Daoy (cell line): Measurements from ENCODE around the gene ADGRV1. TPM values are rescaled to one million over a fixed set of nuclear protein-coding genes. Genes with fewer than 3 reads are reported as not detected.

Source experiments
- DNase-seq: peaks from one replicate; pipeline ENCODE4 v3.0.0-alpha.2; 2015; ENCODE audit warnings: low read depth
- total RNA-seq: library from RNA; depleted of rRNA; stranded (reverse); fragments of >200 nt; shearing (Covaris generic); gene quantifications from 2 replicates; pipeline ENCODE4 v1.2.3, GENCODE V29; 2014

Gene ADGRV1
- total RNA-seq, 1 experiment from 2014 or later: 10.6 TPM

GRCh38 chr5:91135475-91136248 lies 577.1 kb downstream of the ADGRV1 start:
- DNase-seq: no peak

- peak; percentile 49 for DNase-seq
Observed at GRCh38 chr5:91136271-91136670, 577.7 kb downstream of the ADGRV1 start.

GRCh38 chr5:91137647-91138046 lies 579.0 kb downstream of the ADGRV1 start:
- no peak for DNase-seq

- DNase-seq: no peak
Observed at GRCh38 chr5:91139572-91140200, 581.1 kb downstream of the ADGRV1 start.

- DNase-seq: no peak
Observed at GRCh38 chr5:91140657-91141056, 582.1 kb downstream of the ADGRV1 start.

- DNase-seq: no peak
Observed at GRCh38 chr5:91141642-91142041, 583.0 kb downstream of the ADGRV1 start.

GRCh38 chr5:91142386-91142785 lies 583.8 kb downstream of the ADGRV1 start:
- no peak for DNase-seq

- no peak for DNase-seq
Observed at GRCh38 chr5:91142819-91143218, 584.2 kb downstream of the ADGRV1 start.

- DNase-seq: no peak
Observed at GRCh38 chr5:91143840-91144239, 585.2 kb downstream of the ADGRV1 start.

GRCh38 chr5:91144491-91145332 lies 586.1 kb downstream of the ADGRV1 start:
- DNase-seq: no peak

- DNase-seq: no peak
Observed at GRCh38 chr5:91145333-91145620, 586.7 kb downstream of the ADGRV1 start.

GRCh38 chr5:91146230-91146629 lies 587.6 kb downstream of the ADGRV1 start:
- DNase-seq: no peak

GRCh38 chr5:91146905-91147600 lies 588.5 kb downstream of the ADGRV1 start:
- DNase-seq: no peak

- DNase-seq: no peak
Observed at GRCh38 chr5:91150234-91150633, 591.6 kb downstream of the ADGRV1 start.

GRCh38 chr5:91150636-91151035 lies 592.0 kb downstream of the ADGRV1 start:
- no peak for DNase-seq

- DNase-seq: peak; percentile 44
Observed at GRCh38 chr5:91151947-91152346, 593.4 kb downstream of the ADGRV1 start.

GRCh38 chr5:91154338-91154737 lies 595.7 kb downstream of the ADGRV1 start:
- no peak for DNase-seq

GRCh38 chr5:91155274-91155673 lies 596.7 kb downstream of the ADGRV1 start:
- no peak for DNase-seq

- no peak for DNase-seq
Observed at GRCh38 chr5:91156242-91156641, 597.6 kb downstream of the ADGRV1 start.

- no peak for DNase-seq
Observed at GRCh38 chr5:91158011-91158410, 599.4 kb downstream of the ADGRV1 start.

- DNase-seq: no peak
Observed at GRCh38 chr5:91159647-91160046, 601.0 kb downstream of the ADGRV1 start.

GRCh38 chr5:91160714-91161285 lies 602.2 kb downstream of the ADGRV1 start:
- no peak for DNase-seq
